Choroid plexus epithelial cell (primary cell): Measurements from ENCODE around the gene UBP1.

Experiments
- DNase-seq: peaks from one replicate; pipeline ENCODE4 v3.0.0-alpha.2; 2010; ENCODE audit warnings: low read depth
- H3K4me3 ChIP-seq: 2 replicates; pipeline ENCODE4 v1.5.1; 2011; ENCODE audit warnings: low read depth, mild to moderate bottlenecking, control low read depth, low read length, moderate library complexity
- CTCF ChIP-seq: conservative IDR thresholded peaks from 2 replicates; pipeline ENCODE4 v1.5.1; 2011; ENCODE audit warnings: low read depth, mild to moderate bottlenecking, control low read depth, inconsistent platforms, low read length, moderate library complexity

The UBP1 gene

GRCh38 chr3:33377489-33377888, 62.7 kb downstream of the UBP1 start:
- TF ChIP-seq CTCF, result peak; percentile 16
- no peak overlapping the region for H3K4me3 ChIP-seq
- no peak for DNase-seq

DNA sequence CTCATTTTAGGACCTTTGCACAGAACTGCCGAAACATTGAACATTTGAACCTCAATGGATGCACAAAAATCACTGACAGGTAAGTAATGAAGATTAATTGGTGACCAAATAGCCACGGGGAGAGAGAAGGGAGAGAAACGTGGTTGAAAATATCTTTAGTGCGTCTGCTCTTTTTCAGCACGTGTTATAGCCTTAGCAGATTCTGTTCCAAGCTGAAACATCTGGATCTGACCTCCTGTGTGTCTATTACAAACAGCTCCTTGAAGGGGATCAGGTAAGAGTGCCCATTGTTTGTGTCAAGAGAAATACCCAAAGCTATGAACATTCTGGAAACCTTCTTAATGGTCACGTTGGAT, 67.1 kb downstream of the UBP1 start:
- H3K4me3 ChIP-seq, result no peak overlapping the region
- no peak for DNase-seq
- TF ChIP-seq CTCF, result no peak

DNA sequence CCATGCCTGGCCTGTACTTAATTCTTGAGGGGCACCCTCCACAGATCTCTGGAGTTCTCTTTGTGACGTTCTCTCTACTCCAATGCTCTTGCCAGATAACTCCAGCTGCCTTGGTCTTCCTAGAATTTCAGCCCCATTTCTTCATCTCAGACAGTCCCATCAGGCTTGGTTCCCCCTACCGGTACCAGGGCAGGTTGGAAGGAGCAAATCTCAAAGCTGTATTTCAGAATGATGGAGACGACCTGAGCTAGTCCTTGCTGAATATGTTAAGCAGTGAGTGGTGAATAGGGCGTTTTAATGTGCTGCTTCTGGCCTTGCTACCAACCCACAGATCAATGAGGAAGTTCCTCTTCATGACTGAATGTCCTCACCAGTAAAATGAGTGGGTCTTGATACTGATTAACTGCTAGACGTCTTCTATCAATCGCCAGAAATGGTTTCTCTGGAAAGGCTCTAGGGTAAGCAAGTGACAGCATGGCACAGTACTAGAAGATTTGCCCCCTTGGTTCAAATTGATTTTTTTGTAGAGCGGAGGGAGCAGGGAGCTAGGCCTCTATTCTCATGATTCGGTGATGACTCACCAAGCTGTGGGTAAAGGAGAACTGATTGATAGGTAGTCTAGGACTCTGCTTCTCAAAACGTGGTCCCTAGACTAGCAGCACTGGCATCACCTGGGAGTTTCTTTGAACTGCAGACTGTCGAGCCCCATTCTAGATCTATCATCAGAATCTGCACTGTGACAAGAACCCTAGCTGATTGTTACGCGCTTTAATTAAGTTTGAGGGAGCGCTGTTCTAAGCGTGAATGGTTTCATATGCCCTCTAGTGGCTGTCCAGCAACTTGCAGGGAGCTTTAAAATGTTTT, 67.8 kb downstream of the UBP1 start:
- no peak overlapping the region for H3K4me3 ChIP-seq

GRCh38 chr3:33364531-33365128, 75.6 kb downstream of the UBP1 start:
- H3K4me3 ChIP-seq, result no peak overlapping the region
- no peak for TF ChIP-seq CTCF
- peak; percentile 61 for DNase-seq

More for the DNA sequence above, 67.8 kb downstream of the UBP1 start:
- DNase-seq, result peak; percentile 73
- peak; percentile 91 for TF ChIP-seq CTCF

DNA sequence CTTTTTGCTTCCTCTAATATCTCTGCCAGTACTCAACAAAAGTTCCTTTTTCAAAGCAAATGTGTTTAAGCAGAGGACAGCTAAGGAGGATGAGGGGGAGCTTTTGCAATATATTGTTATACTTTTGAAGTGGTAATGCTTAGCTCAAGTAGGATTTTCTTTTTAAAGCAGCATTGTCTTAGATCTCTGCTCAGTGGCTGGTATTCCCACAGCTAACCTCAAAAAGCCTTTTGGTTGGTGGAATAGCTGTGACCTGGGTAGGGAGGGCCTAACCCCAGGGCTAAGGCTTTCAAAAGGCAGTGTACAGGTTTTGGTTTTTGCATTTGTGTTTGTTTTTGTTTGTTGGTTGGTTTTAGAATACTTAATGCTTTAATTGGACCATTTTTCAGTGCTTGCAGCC, 76.1 kb downstream of the UBP1 start:
- no peak for TF ChIP-seq CTCF
- no peak overlapping the region for H3K4me3 ChIP-seq
- no peak for DNase-seq

DNA sequence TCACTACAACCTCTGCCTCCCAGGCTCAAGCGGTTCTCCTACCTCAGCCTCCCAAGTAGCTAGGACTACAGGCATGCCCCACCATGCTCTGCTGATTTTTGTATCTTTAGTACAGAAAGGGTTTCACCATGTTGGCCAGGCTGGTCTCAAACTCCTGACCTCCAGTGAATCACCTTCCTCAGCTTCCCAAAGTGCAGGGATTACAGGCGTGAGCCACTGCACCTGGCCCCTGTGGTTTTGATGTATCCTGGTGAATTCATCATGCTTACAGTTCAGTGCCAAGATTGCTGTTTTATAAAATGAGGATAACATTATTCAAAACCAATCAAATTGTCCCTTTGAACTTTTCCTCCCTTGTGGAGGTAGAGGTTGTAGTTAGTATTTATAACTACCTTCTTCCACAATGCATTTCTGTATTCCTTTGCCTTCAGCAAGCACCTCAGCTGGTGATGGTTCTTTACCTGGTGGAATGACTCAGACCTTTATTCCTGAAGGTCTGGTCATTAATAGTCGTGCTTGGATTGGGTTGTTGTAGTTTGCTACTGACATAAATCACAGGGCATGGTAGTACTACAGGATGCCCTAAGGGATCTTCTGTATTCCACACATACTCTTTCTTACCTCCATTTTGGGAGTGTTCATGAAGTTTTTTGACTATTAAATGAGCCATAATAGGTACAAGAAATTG, 76.9 kb downstream of the UBP1 start:
- DNase-seq, result no peak
- H3K4me3 ChIP-seq, result no peak overlapping the region
- TF ChIP-seq CTCF, result no peak
